GM18867 (cell line): ENCODE data around the gene PDLIM4.

Source experiments
- ATAC-seq: cut with Tn5 transposase; IDR thresholded peaks from one replicate; pipeline ENCODE4 v1.9.1; 2021; ENCODE audit warnings: mild to moderate bottlenecking, moderate library complexity; ENCODE audit not compliant: unreplicated experiment

The PDLIM4 gene

DNA sequence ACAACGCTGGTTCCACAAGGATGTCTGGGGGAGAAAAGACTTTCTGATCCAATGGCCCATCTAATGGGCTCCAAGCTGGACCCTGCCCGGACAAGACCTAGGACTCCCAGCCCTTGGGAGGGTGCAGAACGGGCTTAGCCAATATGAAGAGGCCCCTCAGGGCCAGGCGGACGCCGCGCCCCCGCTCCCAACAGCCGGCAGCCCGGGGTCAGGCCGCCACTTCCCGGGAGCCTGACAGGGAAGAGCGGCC lies 30.3 kb upstream of the PDLIM4 start:
- no peak for ATAC-seq

- peak; percentile 92 for ATAC-seq
These were observed 29.8 kb upstream of the PDLIM4 start, which contains the start of gene P4HA2 for GRCh38 chr5:132227485-132228240. Gene P4HA2 (minus strand): TSS chr5:132227853. CDS start chr5:132218626, 9,227 bp downstream.

DNA sequence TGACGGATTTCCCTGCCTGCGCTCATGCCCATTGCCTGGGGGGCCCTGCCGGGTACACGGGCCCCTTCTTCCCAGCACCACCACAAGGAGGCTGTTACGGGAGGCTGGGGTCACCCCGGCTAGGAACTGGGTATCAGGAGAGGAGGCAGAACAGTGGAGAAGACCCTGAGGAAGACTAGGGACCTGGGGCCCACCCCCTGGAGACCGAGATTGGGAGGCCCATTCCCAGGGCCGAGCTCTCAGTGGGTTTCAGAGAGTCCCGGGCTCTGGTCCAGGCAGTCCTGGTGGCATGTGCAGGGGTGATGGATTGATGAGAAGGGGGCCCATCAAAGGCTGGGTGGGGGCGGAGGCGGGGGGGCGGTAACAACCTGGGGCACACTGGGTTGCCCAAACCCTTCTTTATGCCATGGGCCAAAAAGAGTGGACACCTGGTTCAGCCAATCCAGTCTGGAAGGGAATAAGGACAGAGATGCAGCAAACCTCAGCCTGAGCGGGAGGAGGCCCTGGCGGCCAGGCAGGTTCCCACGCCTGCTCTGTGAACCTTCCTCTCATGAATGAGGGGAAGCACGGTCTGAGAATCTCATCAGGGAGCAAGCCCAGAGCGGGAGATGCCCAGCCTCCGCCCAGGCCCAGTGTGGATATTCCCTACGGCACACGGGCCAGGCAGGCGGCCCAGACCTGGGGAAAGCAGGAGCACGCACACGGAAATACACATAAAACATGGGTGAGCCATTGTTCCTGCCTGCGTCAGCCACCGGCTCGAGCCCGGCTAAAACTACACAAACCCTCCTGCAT lies 29.1 kb upstream of the PDLIM4 start:
- ATAC-seq, result no peak

GRCh38 chr5:132229236-132229635 lies 28.3 kb upstream of the PDLIM4 start:
- no peak for ATAC-seq

- no peak for ATAC-seq
These were observed 26.6 kb upstream of the PDLIM4 start for GRCh38 chr5:132230871-132231270.

DNA sequence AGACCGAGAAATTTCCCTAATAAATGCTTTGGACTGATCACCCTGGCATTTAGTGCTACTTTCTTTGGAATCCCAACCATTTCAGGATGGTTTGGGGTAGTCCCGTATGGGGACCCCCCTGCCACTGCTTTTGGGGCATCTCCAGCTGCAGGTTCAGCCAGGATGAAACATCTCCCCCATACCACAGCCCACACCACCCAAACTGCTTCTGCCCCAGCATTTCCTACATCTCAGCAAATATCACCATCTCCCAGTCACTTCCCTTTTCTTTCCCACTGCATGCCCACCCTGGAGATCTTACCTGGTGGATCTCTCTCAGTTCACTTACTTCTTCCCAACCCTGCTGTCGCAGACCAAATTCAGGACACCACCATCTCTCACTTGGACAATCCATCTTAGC lies 25.0 kb upstream of the PDLIM4 start:
- ATAC-seq, result no peak

- ATAC-seq, result no peak
These were observed 24.4 kb upstream of the PDLIM4 start for GRCh38 chr5:132233081-132233480.

DNA sequence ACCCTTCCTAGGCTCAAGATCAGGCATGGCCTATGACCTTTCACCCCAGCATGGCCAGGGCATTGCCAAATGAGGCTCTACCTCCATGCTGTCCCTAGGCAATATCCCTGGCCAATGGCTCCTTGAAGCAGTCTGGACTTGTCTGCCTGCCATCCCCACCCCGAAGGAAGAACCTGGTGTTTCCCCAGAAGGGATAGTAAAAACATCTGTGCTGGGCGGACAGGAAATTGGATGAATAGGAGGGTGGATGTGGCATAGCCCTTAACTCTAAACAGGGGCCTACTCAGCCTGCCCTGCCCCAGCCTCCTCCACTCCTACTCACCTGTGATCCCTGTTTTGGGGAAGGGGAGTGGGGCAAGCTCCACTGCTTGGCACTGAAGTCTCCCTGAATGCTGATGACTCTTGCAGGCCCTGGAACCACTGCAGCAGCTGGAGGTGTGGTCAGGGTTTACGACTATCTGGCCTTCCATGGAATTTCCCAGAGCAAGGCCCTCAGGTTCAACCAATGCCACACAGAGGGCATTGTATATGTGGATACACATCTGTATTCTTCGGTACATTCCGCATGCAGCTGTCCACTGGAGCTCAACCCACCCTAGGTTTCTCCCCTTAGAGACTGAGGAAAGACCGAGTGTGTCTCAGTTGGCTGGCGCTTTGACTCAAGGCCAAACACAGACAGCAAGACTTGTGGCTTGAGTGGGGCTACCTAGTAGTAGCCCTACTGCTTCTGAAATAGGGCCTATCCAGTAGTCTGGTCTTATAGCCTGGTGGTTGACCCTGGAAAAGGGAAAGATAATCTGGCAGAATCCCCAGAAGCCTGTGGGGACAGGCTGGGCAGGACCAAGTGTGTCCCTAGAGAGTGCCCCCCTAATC lies 23.4 kb upstream of the PDLIM4 start:
- ATAC-seq, result no peak

- no peak for ATAC-seq
These were observed 22.8 kb upstream of the PDLIM4 start for GRCh38 chr5:132234684-132235062.

GRCh38 chr5:132235340-132235739 lies 22.2 kb upstream of the PDLIM4 start:
- ATAC-seq, result no peak

GRCh38 chr5:132237141-132237540 lies 20.4 kb upstream of the PDLIM4 start:
- no peak for ATAC-seq

- ATAC-seq, result no peak
These were observed 19.8 kb upstream of the PDLIM4 start for GRCh38 chr5:132237670-132238069.

- peak; percentile 64 for ATAC-seq
These were observed 19.2 kb upstream of the PDLIM4 start for GRCh38 chr5:132238169-132238744.

GRCh38 chr5:132238901-132239500 lies 18.5 kb upstream of the PDLIM4 start:
- ATAC-seq, result no peak

DNA sequence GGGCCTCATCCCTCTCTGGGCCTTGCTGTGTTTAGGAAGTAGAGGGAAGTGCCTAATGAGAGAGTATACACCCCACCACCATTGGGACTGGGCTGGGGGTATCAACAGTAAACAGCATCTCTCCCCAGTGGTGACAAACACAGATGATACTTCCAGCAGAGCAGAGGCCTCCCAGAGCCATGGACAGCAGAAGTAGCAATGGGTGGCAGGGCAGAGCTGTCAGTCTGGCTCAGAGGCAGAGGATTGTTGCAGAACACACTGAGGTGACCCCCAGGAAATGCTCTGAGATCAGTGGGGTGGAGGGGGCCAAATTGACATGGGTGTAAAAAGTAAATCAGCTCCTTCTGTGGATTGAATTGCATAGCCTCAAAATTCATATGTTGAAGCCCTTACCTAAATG lies 17.7 kb upstream of the PDLIM4 start:
- no peak for ATAC-seq

DNA sequence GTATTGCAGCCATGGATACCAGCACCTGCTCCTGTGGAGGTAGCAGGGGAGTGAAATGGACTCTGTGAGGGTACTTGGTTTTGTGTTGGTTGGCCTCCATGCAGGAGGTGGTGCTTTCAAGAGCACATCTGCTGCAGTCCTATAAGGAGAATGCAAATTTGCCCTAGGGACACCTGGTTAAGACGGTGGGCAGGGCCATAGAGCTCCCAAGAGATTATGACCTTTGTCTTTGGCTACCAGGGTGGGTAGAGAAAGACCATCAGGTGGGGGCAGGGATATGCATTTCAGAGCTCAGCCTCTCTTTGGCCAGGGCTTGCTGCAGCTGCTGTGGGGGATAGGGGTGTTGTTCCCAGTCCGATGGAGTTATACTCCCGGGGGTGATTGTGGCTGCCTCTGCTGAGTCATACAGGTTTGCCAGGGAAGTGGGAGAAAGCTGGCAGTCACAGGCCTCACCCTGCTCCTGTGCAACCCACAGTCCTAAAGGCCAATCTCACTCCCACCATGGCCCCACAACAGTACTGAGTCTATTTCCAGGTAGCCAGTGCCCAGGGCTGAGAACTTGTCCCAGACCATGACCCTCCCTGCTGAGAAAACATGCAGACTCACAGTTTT lies 14.0 kb upstream of the PDLIM4 start:
- ATAC-seq, result no peak

DNA sequence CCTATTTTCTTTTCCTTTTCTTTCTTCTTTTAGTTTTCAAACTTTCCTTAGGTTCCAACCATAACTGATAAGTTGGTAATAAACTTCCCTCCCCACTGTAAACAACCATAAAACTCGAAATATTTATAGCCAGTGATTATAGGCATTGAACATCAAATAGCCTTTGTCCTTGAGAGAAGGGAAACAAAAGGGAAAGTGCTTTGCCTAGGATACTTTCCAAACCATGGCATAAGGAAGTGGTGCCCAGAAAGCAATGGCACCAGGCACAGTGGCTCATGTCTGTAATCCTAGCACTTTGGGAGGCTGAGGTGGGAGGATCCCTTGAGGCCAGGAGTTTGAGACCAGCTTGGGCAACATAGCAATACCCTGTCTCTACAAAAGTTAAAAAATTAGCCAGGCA lies 11.9 kb upstream of the PDLIM4 start:
- no peak for ATAC-seq

GRCh38 chr5:132246806-132247205 lies 10.7 kb upstream of the PDLIM4 start:
- no peak for ATAC-seq

DNA sequence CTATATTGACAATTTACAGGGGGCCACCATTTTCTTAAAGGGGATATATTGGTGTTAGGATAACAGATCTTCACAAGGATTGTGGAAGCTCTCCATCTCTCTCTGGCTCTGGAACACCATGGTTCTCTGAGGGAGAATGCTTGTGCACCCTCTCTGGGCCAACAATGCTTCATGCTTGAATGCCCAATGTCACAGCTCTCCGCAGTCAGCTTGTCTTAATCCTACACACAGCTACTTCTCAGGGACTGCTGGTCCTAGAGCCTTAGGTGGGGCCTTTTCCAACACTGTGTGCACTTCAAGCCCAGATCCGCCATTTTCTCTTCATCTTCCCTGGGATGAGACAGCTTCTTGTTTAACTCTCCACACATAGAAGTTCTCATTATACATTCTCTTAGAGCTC lies 6.9 kb upstream of the PDLIM4 start:
- ATAC-seq, result no peak

- no peak for ATAC-seq
These were observed 6.2 kb upstream of the PDLIM4 start for GRCh38 chr5:132251220-132251725.
